HG03103 (cell line): Measurements from ENCODE around the gene NCAM1.

Source experiments
- ATAC-seq: cut with Tn5 transposase; IDR thresholded peaks from one replicate; pipeline ENCODE4 v1.9.1; 2021; ENCODE audit warnings: low read depth; ENCODE audit not compliant: unreplicated experiment

The NCAM1 gene

GRCh38 chr11:113121746-113122145 lies 160.5 kb downstream of the NCAM1 start:
- ATAC-seq, result no peak

- ATAC-seq, result no peak
Measured at GRCh38 chr11:113124006-113124405, 162.8 kb downstream of the NCAM1 start.

- no peak for ATAC-seq
Measured at GRCh38 chr11:113124578-113124977, 163.4 kb downstream of the NCAM1 start.

- ATAC-seq, result no peak
Measured at GRCh38 chr11:113129261-113129992, 168.2 kb downstream of the NCAM1 start.

DNA sequence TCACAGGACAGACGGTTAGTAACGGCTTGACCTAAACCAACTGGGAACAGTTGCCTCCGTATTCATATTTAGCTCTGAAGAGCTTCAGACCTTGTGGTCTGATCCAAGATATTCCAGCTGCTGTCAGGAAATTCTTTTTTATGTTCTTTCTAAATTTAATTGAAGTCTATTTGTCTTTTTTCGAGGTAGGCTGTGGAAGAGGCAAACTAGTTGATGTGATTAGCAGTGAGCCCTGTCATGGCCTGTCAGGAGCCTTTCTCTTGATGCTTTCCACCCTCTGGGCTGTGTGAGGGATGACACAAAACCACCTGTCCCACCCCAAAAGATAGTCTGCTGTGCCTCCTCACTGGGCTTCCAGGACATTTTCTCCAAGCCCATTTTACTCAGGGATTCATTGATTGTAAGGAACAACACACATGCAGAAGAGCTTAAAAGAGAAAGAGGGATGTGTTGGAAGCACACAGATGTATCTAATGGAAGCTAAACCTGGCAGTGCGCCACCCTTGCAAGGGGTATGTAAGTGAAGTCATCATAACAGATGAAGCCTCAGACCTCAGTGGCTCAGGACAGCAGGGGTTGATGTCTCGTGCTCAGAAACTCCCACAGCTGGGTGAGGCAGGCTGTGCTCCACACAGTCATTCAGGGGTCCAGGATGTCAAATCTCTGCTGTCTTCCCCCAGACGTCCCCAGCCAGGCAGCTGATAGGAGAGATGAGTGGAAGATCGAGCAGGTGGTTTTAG lies 170.0 kb downstream of the NCAM1 start:
- no peak for ATAC-seq

DNA sequence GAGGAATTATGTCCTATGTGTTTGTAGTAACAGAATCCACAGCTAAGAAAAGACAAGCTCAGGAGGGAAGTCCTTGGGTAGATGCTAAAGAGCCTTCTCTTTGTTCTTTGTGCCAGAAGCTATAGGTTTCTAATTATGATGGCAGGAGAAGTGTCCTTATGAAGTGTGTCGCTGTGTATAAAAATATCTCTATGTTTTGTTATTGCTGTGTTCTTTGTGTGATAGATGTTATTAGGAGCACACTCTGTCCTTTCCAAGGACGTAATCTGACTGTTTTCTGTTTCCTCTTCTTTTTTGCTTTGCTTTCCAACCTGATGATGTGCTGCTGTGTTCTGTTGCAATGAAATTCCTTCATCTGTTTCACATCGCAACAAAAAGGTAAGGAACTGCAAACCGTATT lies 171.9 kb downstream of the NCAM1 start:
- no peak for ATAC-seq

- ATAC-seq, result no peak
Measured at GRCh38 chr11:113134626-113135025, 173.4 kb downstream of the NCAM1 start.

DNA sequence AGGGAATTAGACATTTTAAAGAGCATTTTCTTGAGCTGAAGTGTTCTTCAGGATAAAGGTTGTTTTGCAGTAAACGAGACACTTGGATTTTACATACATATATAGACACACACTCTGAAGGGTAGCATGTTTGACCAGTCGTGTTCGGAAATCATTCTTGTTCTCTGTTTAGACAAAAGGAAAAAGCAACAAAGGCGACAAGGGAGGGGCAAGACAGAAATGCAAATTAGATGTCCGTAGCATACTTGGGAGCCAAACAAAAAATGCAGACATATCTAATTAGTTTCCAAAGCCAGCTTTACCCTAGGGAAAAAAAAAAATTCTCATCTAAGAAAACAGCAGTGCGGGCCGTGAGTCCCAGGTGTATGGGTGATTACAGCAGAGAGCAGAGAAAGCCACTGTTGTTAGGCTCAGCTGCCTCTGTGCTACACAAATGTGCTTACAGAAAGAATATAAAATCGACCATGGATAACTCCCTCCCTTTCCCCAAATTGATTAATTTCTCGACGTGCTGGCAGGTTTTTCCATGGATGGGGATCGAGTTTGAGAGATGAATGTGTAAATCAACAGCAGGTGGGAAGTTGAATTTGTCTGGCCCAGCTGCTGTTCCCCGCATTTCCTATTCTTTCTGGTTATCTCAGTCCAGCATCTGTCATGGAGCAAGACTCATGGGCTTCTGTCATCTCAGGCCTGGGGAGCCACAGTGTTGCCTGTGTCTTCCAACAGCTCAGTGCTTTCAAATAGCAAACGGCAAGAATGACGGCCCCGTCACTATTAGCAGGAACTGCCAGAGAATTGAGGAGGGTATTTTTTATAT lies 176.7 kb downstream of the NCAM1 start:
- no peak for ATAC-seq

DNA sequence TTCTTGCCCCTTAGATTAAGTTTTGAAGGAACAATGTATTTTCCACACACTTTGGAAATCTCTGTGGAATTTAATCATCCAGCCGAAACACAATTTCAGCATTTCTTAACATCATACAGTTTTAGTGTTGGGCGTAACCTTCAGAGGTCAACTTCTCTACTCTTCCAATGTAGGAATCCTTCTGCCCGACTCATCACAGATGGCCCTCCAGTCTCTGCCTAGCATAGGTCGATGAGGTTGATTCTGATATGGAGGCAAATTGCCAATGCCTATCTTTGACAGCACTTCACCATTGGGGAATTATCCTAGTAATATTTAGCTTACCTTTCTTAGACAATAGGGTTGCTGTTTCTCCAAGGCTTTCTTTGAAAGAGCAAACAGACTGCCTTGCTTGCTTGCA lies 177.5 kb downstream of the NCAM1 start:
- ATAC-seq, result no peak

DNA sequence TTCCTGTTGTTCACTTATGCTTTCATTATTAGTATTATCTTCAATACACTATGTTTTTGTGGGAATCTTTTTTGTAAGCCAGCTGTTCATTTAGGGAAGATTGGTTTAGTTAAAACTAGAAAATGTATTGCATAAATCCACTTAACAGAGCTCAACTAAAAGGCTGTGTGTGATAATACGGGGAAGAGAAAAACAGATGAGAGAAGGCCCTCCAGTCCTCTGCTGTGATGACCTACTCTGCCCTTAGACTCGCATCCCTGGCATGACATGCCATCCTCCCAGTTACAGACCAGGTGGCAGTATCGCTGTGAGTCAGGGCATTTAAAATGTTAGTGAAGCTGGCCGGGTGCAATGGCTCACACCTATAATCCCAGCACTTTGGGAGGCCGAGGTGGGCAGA lies 179.8 kb downstream of the NCAM1 start:
- ATAC-seq, result no peak

- ATAC-seq, result no peak
Measured at GRCh38 chr11:113142508-113142907, 181.3 kb downstream of the NCAM1 start.

GRCh38 chr11:113147249-113147648 lies 186.0 kb downstream of the NCAM1 start:
- no peak for ATAC-seq

- ATAC-seq, result no peak
Measured at GRCh38 chr11:113148076-113148475, 186.9 kb downstream of the NCAM1 start.

- no peak for ATAC-seq
Measured at GRCh38 chr11:113148652-113149051, 187.4 kb downstream of the NCAM1 start.

DNA sequence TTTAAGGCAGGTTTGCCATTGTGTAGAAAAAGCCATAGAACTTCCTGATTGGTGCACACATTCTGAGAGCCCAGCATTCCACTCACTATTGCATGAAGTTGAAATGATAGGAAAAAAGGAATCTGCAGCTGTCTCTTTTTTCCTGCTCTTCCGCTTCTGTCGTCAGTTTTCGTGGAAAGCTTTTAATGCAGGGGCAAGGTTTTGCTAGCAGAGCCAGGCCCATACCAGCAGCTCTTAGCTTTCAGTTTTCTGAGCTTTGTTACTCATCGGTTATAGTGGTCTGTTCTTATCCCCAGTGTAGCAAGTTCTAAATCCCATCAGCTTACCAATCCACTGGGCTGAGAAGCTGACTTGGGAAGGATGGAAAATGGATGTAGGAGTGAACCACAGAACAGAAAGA lies 190.3 kb downstream of the NCAM1 start:
- ATAC-seq, result no peak

DNA sequence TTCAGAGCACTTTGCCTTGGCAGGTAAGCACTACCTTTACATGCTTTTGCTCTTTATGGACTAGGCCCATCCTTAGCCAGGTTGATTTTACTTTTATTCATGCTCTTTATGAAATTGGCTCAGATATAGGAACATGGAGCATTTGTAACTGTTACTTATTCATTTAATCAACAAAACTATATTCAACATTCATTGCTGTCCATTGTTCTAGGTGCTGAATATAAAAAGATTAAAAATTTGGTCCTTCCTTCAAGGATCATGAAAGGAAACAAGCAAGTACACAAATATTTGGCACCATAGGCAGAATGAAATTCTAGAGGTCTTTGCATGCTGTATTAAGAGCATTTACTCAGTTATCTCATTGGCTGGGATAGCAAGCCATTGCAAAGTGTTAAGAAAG lies 191.3 kb downstream of the NCAM1 start:
- ATAC-seq, result no peak

GRCh38 chr11:113153847-113154246 lies 192.6 kb downstream of the NCAM1 start:
- no peak for ATAC-seq

DNA sequence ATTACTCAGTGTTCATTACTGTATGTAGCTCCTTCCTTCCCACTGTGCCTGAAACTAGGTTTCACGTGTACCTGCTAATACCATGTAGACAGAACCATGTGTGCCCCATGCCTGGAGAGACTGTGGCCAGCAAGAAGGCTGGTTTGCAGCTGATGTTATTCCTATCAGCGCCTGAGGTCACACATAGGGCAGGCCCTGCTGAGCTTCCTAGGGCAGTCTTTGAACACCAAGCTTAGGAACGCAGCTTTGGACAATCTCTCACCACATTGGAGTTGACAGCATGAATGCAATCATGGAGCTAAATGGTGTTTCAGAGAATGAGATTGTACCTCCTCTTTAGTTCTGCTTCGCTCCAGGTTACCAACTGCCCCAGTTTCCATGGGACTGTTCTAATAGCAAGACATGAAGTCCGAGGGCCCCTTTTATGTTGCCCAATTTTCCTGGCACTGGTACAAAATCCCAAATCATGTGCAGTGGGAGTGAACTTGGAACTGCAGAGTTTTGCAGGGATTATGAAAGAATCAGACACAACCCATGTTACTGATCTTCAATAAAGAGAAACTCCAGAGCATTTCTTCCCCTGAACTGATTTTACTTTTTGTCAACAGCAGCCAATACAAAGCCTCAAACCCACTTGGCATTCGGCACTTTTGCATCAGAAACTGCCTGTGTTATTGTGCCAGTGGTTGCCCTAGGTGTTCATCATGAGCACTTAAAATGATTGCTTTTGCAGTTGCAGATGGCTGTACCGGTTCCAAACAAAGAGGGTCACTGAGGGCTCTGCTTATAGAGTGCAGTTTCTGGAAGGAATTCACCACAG lies 199.0 kb downstream of the NCAM1 start:
- ATAC-seq, result no peak

GRCh38 chr11:113160808-113161124 lies 199.5 kb downstream of the NCAM1 start:
- no peak for ATAC-seq

DNA sequence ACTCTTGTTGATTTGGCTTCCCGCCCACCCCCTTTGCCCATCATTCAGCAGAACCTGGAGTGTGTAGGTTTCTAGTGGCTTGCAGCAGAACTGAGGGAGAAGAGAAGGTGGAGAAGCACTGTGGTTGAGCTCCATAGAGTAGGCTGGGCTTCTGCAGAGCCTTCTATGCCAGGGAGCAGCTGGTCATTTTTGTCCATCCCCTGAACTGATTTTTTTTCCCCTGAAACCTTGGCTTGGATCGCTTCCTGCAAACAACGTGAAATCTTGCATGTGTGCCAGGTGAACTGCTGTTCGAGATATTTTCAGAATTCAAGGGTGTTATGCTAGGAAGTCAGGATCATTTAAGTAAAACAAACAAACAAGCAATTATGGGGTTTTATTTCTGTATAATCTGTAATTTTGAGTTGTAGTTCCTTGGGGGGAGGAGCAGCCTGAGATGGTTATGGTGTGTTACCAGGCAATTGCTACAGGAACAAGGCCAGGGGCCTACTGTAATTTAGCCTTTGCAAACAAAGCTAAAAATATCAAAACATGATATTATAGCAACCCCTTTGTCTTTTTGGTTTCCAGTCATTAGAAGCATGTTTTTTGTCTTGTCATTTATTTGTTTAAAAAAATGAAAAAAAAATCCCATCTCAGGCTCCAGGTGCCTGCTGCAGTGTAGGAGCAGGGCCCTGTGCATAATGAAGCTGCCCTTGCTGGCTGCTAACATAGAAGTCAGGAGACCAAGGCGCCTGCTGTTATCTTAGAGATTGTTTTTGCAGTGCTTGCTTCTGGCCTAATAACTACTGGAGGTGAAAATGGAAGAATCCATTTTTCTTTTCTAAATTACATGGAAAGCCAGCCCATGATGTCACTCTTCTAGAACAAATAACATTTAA lies 200.7 kb downstream of the NCAM1 start:
- ATAC-seq, result no peak
